HFFc6 (cell line): Measurements from ENCODE around the gene LRP3. TPM values are rescaled to one million over a fixed set of nuclear protein-coding genes. Genes with fewer than 3 reads are reported as not detected.

Experiments
- DNase-seq: peaks from one replicate; pipeline ENCODE4 v3.0.0-alpha.2; 2018
- H3K27ac Mint-ChIP-seq: 2 replicates; pipeline ENCODE4 v1.8.0; 2020; ENCODE audit warnings: mild to moderate bottlenecking, mixed read lengths
- H3K27me3 Mint-ChIP-seq: 2 replicates; pipeline ENCODE4 v1.8.0; 2021; ENCODE audit warnings: mild to moderate bottlenecking, moderate library complexity, mixed read lengths; ENCODE audit not compliant: insufficient read depth
- H3K36me3 Mint-ChIP-seq: 2 replicates; pipeline ENCODE4 v1.8.0; 2021; ENCODE audit warnings: low read depth, mixed read lengths
- H3K4me1 Mint-ChIP-seq: 2 replicates; pipeline ENCODE4 v1.8.0; 2020; ENCODE audit warnings: low read depth, mixed read lengths
- H3K4me3 Mint-ChIP-seq: 2 replicates; pipeline ENCODE4 v1.8.0; 2020; ENCODE audit warnings: mild to moderate bottlenecking, moderate library complexity, mixed read lengths
- H3K9me3 Mint-ChIP-seq: 2 replicates; pipeline ENCODE4 v1.8.0; 2020; ENCODE audit warnings: mild to moderate bottlenecking, mixed read lengths
- CTCF ChIP-seq: fragments of 200-600 bp; sonication (generic); IDR thresholded peaks from 2 replicates; pipeline ENCODE4 v1.5.0; 2021; ENCODE audit warnings: antibody characterized with exemption, mild to moderate bottlenecking
- total RNA-seq, 6 experiments: library from RNA; stranded (reverse); fragmentation: NEBNext Ultra II Directional; extraction: Animal tissue kit (Norgen Biotek cat#: 25700); gene quantifications; 2 replicates in 1 of 6; 3 replicates in 5 of 6; pipeline ENCODE4 v1.2.3, GENCODE V29; 2021

LRP3 gene
- total RNA-seq, 6 experiments from 2014 or later = 1.9 to 17.7 (median 2.4) TPM

GRCh38 chr19:33214596-33214995, 20.5 kb downstream of the LRP3 start:
- DNase-seq = peak; percentile 22
- peak; percentile 40; the same call in 1 of the 2 replicates for TF ChIP-seq CTCF
- Mint-ChIP-seq H3K27ac (no peak overlapping the region), H3K36me3 (no peaks in the 10 kb centered on the region), H3K9me3 (no peaks in the 10 kb centered on the region), H3K4me1 (no peaks in the 10 kb centered on the region), H3K27me3 (peaks cover 10% of the 10 kb centered on the region), H3K4me3 (no peak overlapping the region)

GRCh38 chr19:33215438-33216197, 21.5 kb downstream of the LRP3 start:
- no peak for DNase-seq
- Mint-ChIP-seq H3K4me3 (no peak overlapping the region), H3K27me3 (peaks cover 12% of the 10 kb centered on the region), H3K9me3 (no peaks in the 10 kb centered on the region), H3K4me1 (no peaks in the 10 kb centered on the region), H3K27ac (no peak overlapping the region), H3K36me3 (no peaks in the 10 kb centered on the region)
- no peak for TF ChIP-seq CTCF

- TF ChIP-seq CTCF = no peak
- DNase-seq = no peak
- Mint-ChIP-seq H3K4me3 (no peak overlapping the region), H3K36me3 (no peaks in the 10 kb centered on the region), H3K27ac (no peak overlapping the region), H3K27me3 (peaks cover 17% of the 10 kb centered on the region), H3K4me1 (no peaks in the 10 kb centered on the region), H3K9me3 (no peaks in the 10 kb centered on the region)
Observed at GRCh38 chr19:33216198-33216830, 22.2 kb downstream of the LRP3 start.

- H3K27me3 Mint-ChIP-seq = peaks cover 18% of the 10 kb centered on the region
- no peak for TF ChIP-seq CTCF
- no peaks in the 10 kb centered on the region for H3K9me3 Mint-ChIP-seq
- H3K36me3 Mint-ChIP-seq = no peaks in the 10 kb centered on the region
- no peaks in the 10 kb centered on the region for H3K4me1 Mint-ChIP-seq
- no peak overlapping the region for H3K27ac Mint-ChIP-seq
- no peak for DNase-seq
- no peak overlapping the region for H3K4me3 Mint-ChIP-seq
Observed at GRCh38 chr19:33217881-33218280, 23.8 kb downstream of the LRP3 start.

GRCh38 chr19:33219261-33219815, 25.2 kb downstream of the LRP3 start:
- H3K27ac Mint-ChIP-seq = no peak overlapping the region
- TF ChIP-seq CTCF = peak; percentile 44
- no peaks in the 10 kb centered on the region for H3K9me3 Mint-ChIP-seq
- H3K27me3 Mint-ChIP-seq = peaks cover 22% of the 10 kb centered on the region
- H3K36me3 Mint-ChIP-seq = no peaks in the 10 kb centered on the region
- DNase-seq = no peak
- no peak overlapping the region for H3K4me3 Mint-ChIP-seq
- no peaks in the 10 kb centered on the region for H3K4me1 Mint-ChIP-seq
